CD4-positive, alpha-beta T cell treated with Interleukin-12 subunit alpha and Interleukin-12 subunit beta, for 1 hour (primary cell): ENCODE measurements around the gene CNTD1.
"Not testable (repeated sequence)": the region's sequence is repeated elsewhere in the genome, so short reads cannot be mapped to it uniquely, and the experiment has no call there.

Experiments used
- DNase-seq: peaks from one replicate; pipeline ENCODE4 v3.0.0-alpha.2; 2020

Gene CNTD1

DNA sequence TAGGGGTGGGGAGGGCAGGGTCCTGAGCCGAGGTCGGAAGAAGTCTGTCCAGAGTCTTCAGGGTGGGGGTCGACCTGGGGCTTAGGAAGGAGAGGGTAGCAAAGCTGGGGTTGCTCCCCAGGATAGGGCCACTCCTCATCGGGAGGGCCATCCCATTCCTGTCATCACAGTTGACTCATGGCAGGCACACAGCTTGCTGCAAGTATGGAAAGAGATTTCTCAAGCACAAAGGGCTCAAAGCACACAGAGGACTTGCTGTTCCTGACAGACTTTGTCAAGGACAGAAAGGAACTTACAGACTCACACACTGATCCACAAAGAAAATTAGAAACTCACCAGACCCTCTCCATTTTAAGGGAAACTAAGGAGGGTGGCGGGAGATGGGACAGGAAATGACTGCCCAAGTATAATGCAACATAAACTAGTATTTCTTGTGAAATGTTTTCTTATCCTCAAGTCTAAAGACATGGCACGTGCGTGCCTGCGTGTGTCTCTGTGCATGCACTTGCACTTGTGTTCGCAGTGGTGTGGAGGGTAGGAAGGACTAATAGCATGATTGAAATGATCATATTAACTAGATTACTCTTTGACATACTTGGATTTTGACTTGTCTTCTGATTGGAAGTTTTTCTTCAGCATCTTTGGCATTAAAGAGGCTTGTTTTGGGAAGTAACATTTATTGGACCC is 48.1 kb downstream of the CNTD1 start:
- DNase-seq, result no peak

GRCh38 chr17:42848093-42848492 is 49.4 kb downstream of the CNTD1 start:
- no peak for DNase-seq

DNA sequence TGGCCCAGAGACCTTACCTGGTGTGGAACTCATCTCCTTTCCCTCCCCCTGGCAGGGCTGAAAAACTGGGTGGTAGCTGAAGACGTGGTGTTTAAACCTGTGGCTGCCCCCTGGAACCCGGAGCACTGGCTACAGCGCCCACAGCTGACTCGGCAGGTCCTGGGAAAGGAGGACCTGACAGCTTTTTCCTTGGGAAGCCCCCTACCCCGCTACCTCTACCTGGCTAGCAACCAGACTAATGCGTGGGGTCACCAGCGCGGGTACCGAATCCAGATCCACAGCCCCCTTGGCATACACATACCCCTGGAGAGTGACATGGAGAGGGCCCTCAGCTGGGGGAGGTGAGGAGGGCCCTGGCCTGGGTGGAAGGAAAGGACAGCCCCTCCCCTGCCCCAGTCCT is 50.4 kb downstream of the CNTD1 start:
- DNase-seq, result no peak

GRCh38 chr17:42849451-42850181 is 51.0 kb downstream of the CNTD1 start:
- DNase-seq, result no peak

- no peak for DNase-seq
Measured at GRCh38 chr17:42850954-42851353, 52.3 kb downstream of the CNTD1 start, which contains the start of gene AOC3. Gene AOC3, plus strand, starts transcription at chr17:42851199. Its CDS starts 145 bp downstream, at chr17:42851344.

DNA sequence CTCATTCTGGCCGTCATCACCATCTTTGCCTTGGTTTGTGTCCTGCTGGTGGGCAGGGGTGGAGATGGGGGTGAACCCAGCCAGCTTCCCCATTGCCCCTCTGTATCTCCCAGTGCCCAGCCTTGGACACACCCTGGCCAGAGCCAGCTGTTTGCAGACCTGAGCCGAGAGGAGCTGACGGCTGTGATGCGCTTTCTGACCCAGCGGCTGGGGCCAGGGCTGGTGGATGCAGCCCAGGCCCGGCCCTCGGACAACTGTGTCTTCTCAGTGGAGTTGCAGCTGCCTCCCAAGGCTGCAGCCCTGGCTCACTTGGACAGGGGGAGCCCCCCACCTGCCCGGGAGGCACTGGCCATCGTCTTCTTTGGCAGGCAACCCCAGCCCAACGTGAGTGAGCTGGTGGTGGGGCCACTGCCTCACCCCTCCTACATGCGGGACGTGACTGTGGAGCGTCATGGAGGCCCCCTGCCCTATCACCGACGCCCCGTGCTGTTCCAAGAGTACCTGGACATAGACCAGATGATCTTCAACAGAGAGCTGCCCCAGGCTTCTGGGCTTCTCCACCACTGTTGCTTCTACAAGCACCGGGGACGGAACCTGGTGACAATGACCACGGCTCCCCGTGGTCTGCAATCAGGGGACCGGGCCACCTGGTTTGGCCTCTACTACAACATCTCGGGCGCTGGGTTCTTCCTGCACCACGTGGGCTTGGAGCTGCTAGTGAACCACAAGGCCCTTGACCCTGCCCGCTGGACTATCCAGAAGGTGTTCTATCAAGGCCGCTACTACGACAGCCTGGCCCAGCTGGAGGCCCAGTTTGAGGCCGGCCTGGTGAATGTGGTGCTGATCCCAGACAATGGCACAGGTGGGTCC is 52.9 kb downstream of the CNTD1 start:
- not testable (repeated sequence) for DNase-seq

GRCh38 chr17:42852351-42852750 is 53.7 kb downstream of the CNTD1 start:
- no peak for DNase-seq

DNA sequence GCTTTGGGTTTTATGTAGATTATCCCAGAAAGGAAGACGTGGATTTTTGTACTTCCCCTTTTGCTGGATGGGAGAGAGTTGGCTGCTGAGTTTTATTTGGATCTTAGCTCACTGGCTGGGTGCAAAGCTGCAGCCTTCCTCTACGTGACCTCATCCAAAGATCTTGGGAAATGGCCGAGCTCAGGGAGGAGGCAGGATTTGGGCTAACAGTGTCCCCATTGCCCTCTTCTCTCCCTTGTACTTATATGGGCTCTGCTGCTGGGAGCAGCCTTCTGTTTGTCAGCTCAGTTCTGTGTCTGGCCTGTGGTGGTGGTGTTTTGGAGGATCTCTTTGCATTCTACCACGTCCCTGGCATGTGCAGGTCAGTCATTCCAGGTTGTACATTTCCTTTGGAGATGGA is 54.3 kb downstream of the CNTD1 start:
- no peak for DNase-seq

- DNase-seq, result no peak
Measured at GRCh38 chr17:42853597-42853967, 54.9 kb downstream of the CNTD1 start.

DNA sequence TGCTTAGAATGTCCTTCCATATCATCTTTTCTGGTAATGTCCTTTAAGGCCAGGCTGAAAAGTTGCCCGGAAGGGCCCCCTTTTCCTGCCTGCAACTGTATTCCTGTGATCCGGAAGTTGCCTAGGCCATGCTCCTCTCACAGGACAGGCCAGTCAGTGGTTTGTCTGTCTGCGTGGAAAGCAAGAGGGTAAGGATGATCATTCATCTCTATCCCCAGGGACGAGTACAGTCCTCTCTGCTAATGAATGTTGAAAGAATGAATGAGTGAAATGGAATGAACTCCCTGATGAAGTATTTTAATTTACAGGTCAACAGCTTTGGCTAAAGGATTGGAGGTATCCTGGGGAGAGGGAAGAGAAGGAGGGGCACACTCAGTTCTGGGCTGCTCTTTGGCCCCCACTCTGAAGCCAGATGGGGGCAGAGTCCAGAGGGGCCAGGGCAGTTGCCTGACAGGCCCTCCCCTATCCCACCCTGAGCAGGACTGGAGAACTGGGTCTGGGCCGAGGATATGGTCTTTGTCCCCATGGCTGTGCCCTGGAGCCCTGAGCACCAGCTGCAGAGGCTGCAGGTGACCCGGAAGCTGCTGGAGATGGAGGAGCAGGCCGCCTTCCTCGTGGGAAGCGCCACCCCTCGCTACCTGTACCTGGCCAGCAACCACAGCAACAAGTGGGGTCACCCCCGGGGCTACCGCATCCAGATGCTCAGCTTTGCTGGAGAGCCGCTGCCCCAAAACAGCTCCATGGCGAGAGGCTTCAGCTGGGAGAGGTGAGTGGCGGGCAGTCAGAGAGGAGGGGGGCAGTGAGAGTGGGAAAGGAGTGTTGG is 55.5 kb downstream of the CNTD1 start:
- DNase-seq, result no peak

- no peak for DNase-seq
Measured at GRCh38 chr17:42855048-42855596, 56.5 kb downstream of the CNTD1 start.

- not testable (repeated sequence) for DNase-seq
Measured at GRCh38 chr17:42856093-42856492, 57.4 kb downstream of the CNTD1 start.

DNA sequence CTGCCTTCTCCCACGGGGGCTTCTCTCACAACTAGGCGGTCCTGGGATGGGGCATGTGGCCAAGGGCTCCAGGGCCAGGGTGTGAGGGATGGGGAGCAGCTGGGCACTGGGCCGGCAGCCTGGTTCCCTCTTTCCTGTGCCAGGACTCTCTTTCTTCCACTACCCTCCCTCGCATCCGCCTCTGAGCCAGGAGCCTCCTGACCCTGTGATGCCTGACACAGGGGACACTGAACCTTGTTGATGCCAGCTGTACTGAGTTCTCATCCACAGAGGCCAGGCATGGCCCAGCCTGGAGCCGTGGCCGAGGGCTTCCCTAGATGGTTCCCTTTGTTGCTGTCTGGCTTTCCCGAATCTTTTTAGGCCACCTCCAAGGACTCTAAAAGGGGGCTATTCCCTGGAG is 57.9 kb downstream of the CNTD1 start:
- not testable (repeated sequence) for DNase-seq

DNA sequence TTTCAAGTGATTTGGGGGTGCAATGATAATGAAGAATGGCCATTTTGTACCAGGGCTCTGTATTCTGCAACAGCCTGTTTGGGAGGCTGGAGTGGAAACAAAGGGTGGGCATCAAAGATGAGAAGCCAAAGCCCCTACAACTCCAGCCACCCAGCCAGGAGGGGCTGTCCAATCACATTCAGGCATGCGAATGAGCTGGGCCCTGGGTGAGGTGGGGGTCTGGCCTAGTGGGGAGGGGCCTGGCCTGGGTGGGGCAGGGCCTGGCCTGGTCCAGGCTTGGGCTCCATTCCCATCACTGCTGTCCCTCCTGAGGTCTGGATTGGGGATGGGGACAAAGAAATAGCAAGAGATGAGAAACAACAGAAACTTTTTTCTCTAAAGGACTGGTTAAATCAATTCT is 58.7 kb downstream of the CNTD1 start:
- DNase-seq, result no peak
